Smooth muscle cell (in vitro differentiated cells): Measurements from ENCODE around the gene EXOC3L2. TPM values are rescaled to one million over a fixed set of nuclear protein-coding genes. Genes with fewer than 3 reads are reported as not detected.
A peak's percentile ranks its signal among the peaks of the same experiment; 100 is the strongest.

Source experiments
- DNase-seq: peaks from one replicate; lab custom pipeline; 2025; ENCODE audit not compliant: unreplicated experiment; lab: John Stamatoyannopoulos, UW
- H2AFZ ChIP-seq: fragments of 200-600 bp; sonication (generic); 2 replicates; pipeline ENCODE4 v1.6.0; 2016; ENCODE audit warnings: antibody characterized with exemption, low read depth, mild to moderate bottlenecking
- H3F3A ChIP-seq: fragments of 200-600 bp; sonication (generic); 2 replicates; pipeline ENCODE4 v1.6.0; 2017; ENCODE audit warnings: antibody characterized with exemption, low read depth
- H3K27ac ChIP-seq: fragments of 200-600 bp; sonication (generic); 2 replicates; pipeline ENCODE4 v1.5.1; 2016; ENCODE audit warnings: low read depth, mild to moderate bottlenecking
- H3K27me3 ChIP-seq: fragments of 200-600 bp; sonication (generic); 2 replicates; pipeline ENCODE4 v1.6.1; 2016; ENCODE audit warnings: low read depth, mild to moderate bottlenecking
- H3K36me3 ChIP-seq: fragments of 200-600 bp; sonication (generic); 2 replicates; pipeline ENCODE4 v1.5.1; 2016; ENCODE audit warnings: low read depth
- H3K4me1 ChIP-seq: fragments of 200-600 bp; sonication (generic); 2 replicates; pipeline ENCODE4 v1.5.1; 2016; ENCODE audit warnings: low read depth
- H3K4me2 ChIP-seq: fragments of 200-600 bp; sonication (generic); 2 replicates; pipeline ENCODE4 v1.6.0; 2016; ENCODE audit warnings: mild to moderate bottlenecking
- H3K4me3 ChIP-seq: fragments of 200-600 bp; sonication (generic); 2 replicates; pipeline ENCODE4 v1.5.1; 2016; ENCODE audit warnings: mild to moderate bottlenecking
- H3K79me2 ChIP-seq: fragments of 200-600 bp; sonication (generic); 2 replicates; pipeline ENCODE4 v1.6.0; 2016; ENCODE audit warnings: low read depth, mild to moderate bottlenecking
- H3K9ac ChIP-seq: fragments of 200-600 bp; sonication (generic); 2 replicates; pipeline ENCODE4 v1.6.0; 2016; ENCODE audit warnings: low read depth
- H3K9me3 ChIP-seq: fragments of 200-600 bp; sonication (generic); replicated peaks from 2 replicates; pipeline ENCODE4 v1.5.1; 2016; ENCODE audit warnings: low read depth
- H4K20me1 ChIP-seq: fragments of 200-600 bp; sonication (generic); 2 replicates; pipeline ENCODE4 v1.6.0; 2016; ENCODE audit warnings: low read depth
- CTCF ChIP-seq: fragments of 200-600 bp; sonication (generic); IDR thresholded peaks from 2 replicates; pipeline ENCODE4 v1.5.1; 2017; ENCODE audit warnings: borderline replicate concordance, mild to moderate bottlenecking, antibody characterized with exemption; ENCODE audit not compliant: insufficient read depth, poor library complexity, severe bottlenecking
- WGBS: methylation state at CpG from one replicate; pipeline ENCODE4 v1.1.7; 2016; ENCODE audit warnings: low lambda C conversion rate; 5-methylcytosine and 5-hydroxymethylcytosine counted together
- polyA plus RNA-seq: library from polyadenylated mRNA; unstranded; fragments of >200 nt; fragmentation: Nextera tagmentation; extraction: Ambion mirVana; gene quantifications from 2 replicates; pipeline ENCODE4 v1.2.1, GENCODE V29; 2016
- total RNA-seq: library from RNA; depleted of rRNA; stranded (reverse); fragments of >200 nt; gene quantifications from 2 replicates; pipeline ENCODE4 v1.2.3, GENCODE V29; 2014

EXOC3L2 gene
- total and polyA plus RNA-seq, 2 experiments from 2014 or later = 0.76 to 7.5 TPM

GRCh38 chr19:45218426-45218825 is 26.8 kb downstream of the EXOC3L2 start:
- no peaks in the 10 kb centered on the region for H3K9me3 ChIP-seq
- H3K79me2 ChIP-seq = no peaks in the 10 kb centered on the region
- no peak for DNase-seq
- 67% methylated on average over 4 of the region's 4 CpGs for WGBS
- H3K4me1 ChIP-seq = no peaks in the 10 kb centered on the region
- H3K9ac ChIP-seq = no peak overlapping the region
- no peaks in the 10 kb centered on the region for H3K36me3 ChIP-seq
- H4K20me1 ChIP-seq = no peaks in the 10 kb centered on the region
- no peak overlapping the region for H3K27ac ChIP-seq
- H2AFZ ChIP-seq = no peak overlapping the region
- TF ChIP-seq CTCF = no peak
- H3F3A ChIP-seq = no peaks in the 10 kb centered on the region
- H3K27me3 ChIP-seq = peaks cover 28% of the 10 kb centered on the region
- H3K4me2 ChIP-seq = no peak overlapping the region
- H3K4me3 ChIP-seq = no peak overlapping the region

GRCh38 chr19:45217957-45218334 is 27.3 kb downstream of the EXOC3L2 start:
- H3K36me3 ChIP-seq = no peaks in the 10 kb centered on the region
- H3K27ac ChIP-seq = no peak overlapping the region
- WGBS = 65% methylated on average over 10 of the region's 14 CpGs
- H3K9me3 ChIP-seq = no peaks in the 10 kb centered on the region
- H4K20me1 ChIP-seq = no peaks in the 10 kb centered on the region
- H3K9ac ChIP-seq = no peak overlapping the region
- H3K4me3 ChIP-seq = no peak overlapping the region
- H3K79me2 ChIP-seq = no peaks in the 10 kb centered on the region
- no peaks in the 10 kb centered on the region for H3K4me1 ChIP-seq
- H2AFZ ChIP-seq = no peak overlapping the region
- no peak for TF ChIP-seq CTCF
- no peaks in the 10 kb centered on the region for H3F3A ChIP-seq
- no peak overlapping the region for H3K4me2 ChIP-seq
- no peak for DNase-seq
- peaks cover 28% of the 10 kb centered on the region for H3K27me3 ChIP-seq

GRCh38 chr19:45217193-45217956 is 27.8 kb downstream of the EXOC3L2 start:
- Histone ChIP-seq H3K79me2 (no peaks in the 10 kb centered on the region), H3K4me1 (no peaks in the 10 kb centered on the region), H3F3A (no peaks in the 10 kb centered on the region), H3K27me3 (peaks cover 28% of the 10 kb centered on the region), H3K36me3 (no peaks in the 10 kb centered on the region), H3K4me2 (peak overlapping the region; percentile 67), H3K27ac (no peak overlapping the region), H3K9ac (no peak overlapping the region), H4K20me1 (no peaks in the 10 kb centered on the region), H2AFZ (peak overlapping the region; percentile 81), H3K4me3 (peak overlapping the region; percentile 36), H3K9me3 (no peaks in the 10 kb centered on the region)
- DNase-seq = no peak
- no peak for TF ChIP-seq CTCF
- 18% methylated on average over 25 of the region's 46 CpGs for WGBS

- H3F3A ChIP-seq = no peaks in the 10 kb centered on the region
- H3K4me2 ChIP-seq = no peak overlapping the region
- no peaks in the 10 kb centered on the region for H3K4me1 ChIP-seq
- no peaks in the 10 kb centered on the region for H3K9me3 ChIP-seq
- H3K36me3 ChIP-seq = no peaks in the 10 kb centered on the region
- no peak for TF ChIP-seq CTCF
- H2AFZ ChIP-seq = no peak overlapping the region
- H3K79me2 ChIP-seq = no peaks in the 10 kb centered on the region
- WGBS = 73% methylated on average over 6 of the region's 6 CpGs
- no peak for DNase-seq
- no peak overlapping the region for H3K4me3 ChIP-seq
- no peak overlapping the region for H3K9ac ChIP-seq
- peaks cover 28% of the 10 kb centered on the region for H3K27me3 ChIP-seq
- H4K20me1 ChIP-seq = no peaks in the 10 kb centered on the region
- H3K27ac ChIP-seq = no peak overlapping the region
Measured at GRCh38 chr19:45216667-45217066, 28.5 kb downstream of the EXOC3L2 start.
